ENCODE results near the gene MARCHF3. TPM values are rescaled to one million over a fixed set of nuclear protein-coding genes. Genes with fewer than 3 reads are reported as not detected.

The MARCHF3 gene
- total RNA-seq, 1 donor from 2014 or later = 1.5 TPM

DNA sequence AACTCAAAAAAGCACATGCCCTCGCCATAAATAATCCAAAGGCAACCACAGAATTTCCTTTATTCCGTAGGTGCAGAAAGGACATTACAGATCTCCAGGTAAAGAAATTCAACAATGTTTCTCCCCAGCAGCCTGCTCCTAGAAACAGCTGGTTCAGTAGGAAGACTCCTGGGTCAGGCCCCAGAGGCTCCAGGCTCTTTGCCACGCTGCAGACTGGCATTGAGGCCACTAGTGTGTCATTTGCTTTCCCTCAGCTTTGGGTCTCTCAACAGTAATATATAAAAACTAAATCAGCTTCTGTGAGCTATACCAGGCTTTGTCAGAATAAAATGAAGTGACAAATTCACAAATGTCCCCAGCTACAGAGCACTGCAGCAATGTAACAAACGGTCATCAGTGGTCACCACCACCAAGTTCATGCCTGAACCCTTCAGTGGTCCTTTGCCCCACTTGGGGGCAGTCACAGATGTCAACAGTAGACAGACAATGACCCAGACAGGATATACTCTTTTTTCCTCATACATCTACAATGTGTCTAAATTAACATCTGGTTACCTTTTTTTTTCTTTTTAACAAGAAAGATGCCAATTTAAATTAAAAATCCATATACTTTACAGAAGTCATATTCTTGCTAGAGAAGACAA is 93.5 kb downstream of the MARCHF3 start:
- no peaks in the 10 kb centered on the region for H3K9me3 Mint-ChIP-seq (ENCODE audit: low read depth)
- H3K27ac Mint-ChIP-seq (ENCODE audit: unreplicated experiment) = no peak overlapping the region
- H3K4me3 Mint-ChIP-seq (ENCODE audit: unreplicated experiment) = no peak overlapping the region
- H3K27me3 Mint-ChIP-seq (ENCODE audit: low read depth) = no peaks in the 10 kb centered on the region
- peaks cover 12% of the 10 kb centered on the region for H3K4me1 Mint-ChIP-seq (ENCODE audit: low read depth)
- TF ChIP-seq, protein P1, sequence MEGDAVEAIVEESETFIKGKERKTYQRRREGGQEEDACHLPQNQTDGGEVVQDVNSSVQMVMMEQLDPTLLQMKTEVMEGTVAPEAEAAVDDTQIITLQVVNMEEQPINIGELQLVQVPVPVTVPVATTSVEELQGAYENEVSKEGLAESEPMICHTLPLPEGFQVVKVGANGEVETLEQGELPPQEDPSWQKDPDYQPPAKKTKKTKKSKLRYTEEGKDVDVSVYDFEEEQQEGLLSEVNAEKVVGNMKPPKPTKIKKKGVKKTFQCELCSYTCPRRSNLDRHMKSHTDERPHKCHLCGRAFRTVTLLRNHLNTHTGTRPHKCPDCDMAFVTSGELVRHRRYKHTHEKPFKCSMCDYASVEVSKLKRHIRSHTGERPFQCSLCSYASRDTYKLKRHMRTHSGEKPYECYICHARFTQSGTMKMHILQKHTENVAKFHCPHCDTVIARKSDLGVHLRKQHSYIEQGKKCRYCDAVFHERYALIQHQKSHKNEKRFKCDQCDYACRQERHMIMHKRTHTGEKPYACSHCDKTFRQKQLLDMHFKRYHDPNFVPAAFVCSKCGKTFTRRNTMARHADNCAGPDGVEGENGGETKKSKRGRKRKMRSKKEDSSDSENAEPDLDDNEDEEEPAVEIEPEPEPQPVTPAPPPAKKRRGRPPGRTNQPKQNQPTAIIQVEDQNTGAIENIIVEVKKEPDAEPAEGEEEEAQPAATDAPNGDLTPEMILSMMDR (IDR thresholded peaks at IDR 0.05) = no peak
- no peak for DNase-seq (ENCODE audit: low spot score)
- no peaks in the 10 kb centered on the region for H3K36me3 Mint-ChIP-seq (ENCODE audit: low read depth)

DNA sequence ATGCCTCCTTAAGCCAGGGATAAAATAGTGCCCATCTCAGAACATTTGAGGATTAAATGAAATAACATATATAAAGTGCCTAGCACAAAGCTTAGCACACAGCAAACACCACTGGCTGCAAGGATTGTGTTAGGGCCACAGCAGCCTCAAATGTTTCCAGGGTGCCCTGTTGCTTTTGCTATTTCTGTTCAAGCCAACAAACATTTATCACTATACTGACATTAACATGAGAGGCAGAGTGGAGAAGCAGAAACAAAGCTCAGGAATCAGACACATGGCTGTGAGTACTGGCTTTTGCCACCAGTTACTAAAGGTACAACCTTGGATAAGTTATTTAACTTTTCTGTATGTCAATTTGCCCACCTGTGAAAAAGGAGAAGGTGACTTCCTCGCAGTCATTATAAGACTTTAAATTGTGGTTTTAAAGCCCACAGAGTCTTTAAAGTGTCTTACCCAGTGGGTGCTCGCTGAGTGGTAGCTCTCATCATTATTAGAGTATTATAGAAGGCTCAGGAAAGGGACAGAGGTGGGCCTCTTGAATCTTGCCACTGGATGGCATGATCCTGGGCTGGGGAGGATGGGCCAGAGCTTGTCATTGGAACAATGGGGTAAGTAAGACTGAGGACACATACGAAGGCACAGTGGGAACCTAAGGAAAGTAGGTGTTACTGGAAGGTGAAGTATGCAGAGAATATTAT is 98.2 kb downstream of the MARCHF3 start:
- DNase-seq (ENCODE audit: low spot score) = no peak
- H3K4me1 Mint-ChIP-seq (ENCODE audit: low read depth) = no peaks in the 10 kb centered on the region
- H3K27ac Mint-ChIP-seq (ENCODE audit: unreplicated experiment) = no peak overlapping the region
- TF ChIP-seq, protein P1 (IDR thresholded peaks at IDR 0.05) = no peak
- H3K9me3 Mint-ChIP-seq (ENCODE audit: low read depth) = no peaks in the 10 kb centered on the region
- no peaks in the 10 kb centered on the region for H3K27me3 Mint-ChIP-seq (ENCODE audit: low read depth)
- H3K36me3 Mint-ChIP-seq (ENCODE audit: low read depth) = no peaks in the 10 kb centered on the region
- H3K4me3 Mint-ChIP-seq (ENCODE audit: unreplicated experiment) = no peak overlapping the region

DNA sequence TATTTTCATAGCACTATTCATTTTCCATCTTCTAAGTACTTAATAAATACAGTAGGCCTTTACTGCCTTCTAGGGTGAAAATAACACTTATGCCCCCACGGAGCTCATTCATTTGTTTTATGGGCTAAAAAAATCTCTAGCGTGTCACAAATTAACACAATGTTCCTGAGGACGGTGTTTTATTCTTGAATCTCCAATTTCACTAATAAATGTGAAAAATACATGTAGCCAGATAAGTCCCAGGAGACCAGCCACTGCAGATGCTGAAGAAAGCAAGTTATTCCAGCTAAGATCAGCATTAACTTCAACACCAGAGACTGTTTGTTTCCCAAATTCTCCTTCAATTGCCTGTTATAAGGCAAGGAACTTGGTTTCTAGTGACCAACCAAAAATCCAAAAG is 102.3 kb downstream of the MARCHF3 start:
- Mint-ChIP-seq H3K27me3 (ENCODE audit: low read depth) (no peaks in the 10 kb centered on the region), H3K4me1 (ENCODE audit: low read depth) (no peaks in the 10 kb centered on the region), H3K36me3 (ENCODE audit: low read depth) (no peaks in the 10 kb centered on the region), H3K27ac (ENCODE audit: unreplicated experiment) (no peak overlapping the region), H3K4me3 (ENCODE audit: unreplicated experiment) (no peak overlapping the region), H3K9me3 (ENCODE audit: low read depth) (no peaks in the 10 kb centered on the region)
- TF ChIP-seq, protein P1 (IDR thresholded peaks at IDR 0.05) = no peak
- DNase-seq (ENCODE audit: low spot score) = no peak

DNA sequence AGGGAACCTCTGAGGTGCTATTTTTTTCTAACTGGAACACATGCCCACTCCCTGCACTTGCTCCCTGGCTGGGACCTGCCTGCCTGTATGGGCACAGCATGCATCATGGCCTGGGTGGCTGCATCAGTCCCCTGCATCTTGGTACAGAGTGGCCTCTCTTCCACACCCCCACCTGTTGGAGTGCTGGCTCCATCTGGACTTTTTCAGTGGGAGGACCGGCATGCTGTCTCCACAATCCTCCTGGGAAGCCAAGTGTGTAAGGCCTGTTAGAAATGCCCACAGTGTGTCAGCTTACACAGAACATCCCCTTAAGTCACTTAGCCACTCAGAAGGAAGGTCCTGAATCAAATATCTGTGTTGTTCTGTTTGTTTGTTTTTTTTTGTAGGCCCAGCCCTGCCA is 102.9 kb downstream of the MARCHF3 start:
- Mint-ChIP-seq H3K9me3 (ENCODE audit: low read depth) (no peaks in the 10 kb centered on the region), H3K4me3 (ENCODE audit: unreplicated experiment) (no peak overlapping the region), H3K36me3 (ENCODE audit: low read depth) (no peaks in the 10 kb centered on the region), H3K4me1 (ENCODE audit: low read depth) (no peaks in the 10 kb centered on the region), H3K27ac (ENCODE audit: unreplicated experiment) (no peak overlapping the region), H3K27me3 (ENCODE audit: low read depth) (no peaks in the 10 kb centered on the region)
- DNase-seq (ENCODE audit: low spot score) = no peak
- TF ChIP-seq, protein P1 (IDR thresholded peaks at IDR 0.05) = no peak

DNA sequence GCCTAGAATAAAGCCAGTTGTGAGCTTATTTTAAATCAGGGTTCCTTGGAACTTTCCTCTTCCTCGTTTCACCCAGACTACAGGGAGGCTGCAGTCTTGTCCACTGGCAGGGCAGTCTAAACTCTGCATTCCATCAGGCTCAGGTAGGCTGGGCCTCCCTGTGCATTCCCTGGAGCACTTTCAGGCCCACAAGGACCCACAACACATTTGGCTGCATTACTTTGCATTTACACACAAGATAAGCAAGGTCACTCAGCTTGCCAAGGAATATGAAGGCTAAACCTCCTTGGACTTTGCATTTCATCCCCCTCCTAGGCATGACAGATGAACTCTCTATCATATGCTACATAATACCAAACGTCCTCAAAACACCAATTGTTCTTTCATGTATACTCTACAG is 104.2 kb downstream of the MARCHF3 start:
- Mint-ChIP-seq H3K9me3 (ENCODE audit: low read depth) (no peaks in the 10 kb centered on the region), H3K36me3 (ENCODE audit: low read depth) (no peaks in the 10 kb centered on the region), H3K27ac (ENCODE audit: unreplicated experiment) (no peak overlapping the region), H3K4me3 (ENCODE audit: unreplicated experiment) (no peak overlapping the region), H3K27me3 (ENCODE audit: low read depth) (no peaks in the 10 kb centered on the region), H3K4me1 (ENCODE audit: low read depth) (no peaks in the 10 kb centered on the region)
- TF ChIP-seq, protein P1 (IDR thresholded peaks at IDR 0.05) = no peak
- no peak for DNase-seq (ENCODE audit: low spot score)

All from chondrocyte (in vitro differentiated cells).